Kidney (tissue), 14 donors: Measurements from ENCODE around the gene CTCFL. TPM values are rescaled to one million over a fixed set of nuclear protein-coding genes. Genes with fewer than 3 reads are reported as not detected.

Source experiments
- DNase-seq, 5 donors: peaks; one replicate each; pipeline ENCODE4 v3.0.0-alpha.2; 2013 to 2020
- FAIRE-seq: peaks from 2 replicates; lab custom pipeline; 2012; peaks lifted over from hg19 to GRCh38; lab: Jason Lieb, UNC
- H3K27ac ChIP-seq, 2 donors: one replicate each; pipeline ENCODE4 v1.7.0; 2013; ENCODE audit warnings: low read depth in 2 of 2, low read length in 2 of 2, inconsistent platforms in 1 of 2
- H3K27me3 ChIP-seq: one replicate; pipeline ENCODE4 v1.7.1; 2013; ENCODE audit warnings: low read length, inconsistent platforms; ENCODE audit not compliant: control insufficient read depth, insufficient read depth
- H3K36me3 ChIP-seq, 3 donors: one replicate each; pipeline versions ENCODE4 v1.7.0 to v1.7.1; 2013; ENCODE audit warnings: low read length in 3 of 3, control low read depth in 1 of 3, inconsistent platforms in 1 of 3; ENCODE audit not compliant: insufficient read depth in 3 of 3, control insufficient read depth in 2 of 3
- H3K4me1 ChIP-seq, 3 donors: one replicate each; pipeline versions ENCODE4 v1.7.0 to v1.7.1; 2013; ENCODE audit warnings: low read length in 3 of 3, inconsistent platforms in 1 of 3, low read depth in 1 of 3; ENCODE audit not compliant: control insufficient read depth in 2 of 3, insufficient read depth in 2 of 3
- H3K4me3 ChIP-seq, 3 donors: one replicate each; pipeline versions ENCODE4 v1.7.0 to v1.8.1; 2013; ENCODE audit warnings: low read length in 3 of 3, control low read depth in 1 of 3, inconsistent platforms in 1 of 3
- H3K9ac ChIP-seq, 3 donors: one replicate each; pipeline versions ENCODE4 v1.7.0 to v1.7.1; 2013; ENCODE audit warnings: low read length in 3 of 3, control low read depth in 1 of 3, inconsistent platforms in 1 of 3
- H3K9me3 ChIP-seq, 3 donors: one replicate each; pipeline versions ENCODE4 v1.7.0 to v1.7.1; 2013; ENCODE audit warnings: low read length in 3 of 3, control low read depth in 1 of 3, inconsistent platforms in 1 of 3; ENCODE audit not compliant: control insufficient read depth in 2 of 3, insufficient read depth in 1 of 3
- CTCF ChIP-seq: IDR thresholded peaks from 3 replicates; pipeline ENCODE4 v1.5.1; 2012; ENCODE audit warnings: mild to moderate bottlenecking, moderate library complexity, borderline replicate concordance; ENCODE audit not compliant: insufficient read depth; ENCODE audit errors: extremely low read depth
- intact Hi-C: fragments of 100-400 bp; cut with DNase I; formaldehyde crosslinking; loops from one replicate; pipeline ENCODE4 v1.11.1; 2022
- polyA plus RNA-seq: library from polyadenylated mRNA; stranded (reverse); fragments of 350-450 nt; fragmentation: Illumina TruSeq; extraction: RNeasy Lipid Tissue Mini Kit (QIAGEN cat#74804); gene quantifications from one replicate; pipeline ENCODE4 v1.2.3, GENCODE V29; 2014; ENCODE audit warnings: low read depth, low replicate concordance; ENCODE audit not compliant: insufficient read depth
- total RNA-seq: library from RNA; stranded (reverse); fragmentation: NEBNext Ultra II Directional; extraction: Animal tissue kit (Norgen Biotek cat#: 25700); gene quantifications from one replicate; pipeline ENCODE4 v1.2.1, GENCODE V29; 2021
- donor health status: control.
- donor health status: control.
- donor health status: control.
- donor health status: control.
- donor health status: control.
- donor health status: DM: yes; HTN: yes; CAD: no.
- donor health status: Normal renal cell carcinoma (clear cell type).

The CTCFL gene
- total and polyA plus RNA-seq, 2 donors from 2014 or later = not detected

- intact Hi-C loops = no loop called here
- H3K9ac ChIP-seq = no peak overlapping the region
- peaks cover 0 to 2% (median 0%) of the 10 kb centered on the region in 3 donors for H3K4me1 ChIP-seq
- FAIRE-seq = no peak
- DNase-seq = peak in 4 of 5 donors; percentile 18 to 65 (median 60)
- no peaks in the 10 kb centered on the region for H3K27me3 ChIP-seq
- H3K27ac ChIP-seq = no peak overlapping the region
- H3K9me3 ChIP-seq = no peaks in the 10 kb centered on the region
- H3K36me3 ChIP-seq = no peaks in the 10 kb centered on the region
- H3K4me3 ChIP-seq = no peak overlapping the region
- TF ChIP-seq CTCF = no peak
Observed at GRCh38 chr20:57471496-57472372, 53.2 kb downstream of the CTCFL start.

GRCh38 chr20:57470666-57471495 is 54.1 kb downstream of the CTCFL start:
- intact Hi-C loops = no loop called here
- DNase-seq (peak in 1 of 5 donors; percentile 48), FAIRE-seq (no peak)
- peaks cover 0 to 2% (median 0%) of the 10 kb centered on the region in 3 donors for H3K4me1 ChIP-seq
- no peak overlapping the region for H3K4me3 ChIP-seq
- no peaks in the 10 kb centered on the region for H3K9me3 ChIP-seq
- no peak overlapping the region for H3K27ac ChIP-seq
- no peak for TF ChIP-seq CTCF
- H3K9ac ChIP-seq = no peak overlapping the region
- no peaks in the 10 kb centered on the region for H3K27me3 ChIP-seq
- H3K36me3 ChIP-seq = no peaks in the 10 kb centered on the region

- no peak overlapping the region for H3K4me3 ChIP-seq
- no peak for TF ChIP-seq CTCF
- DNase-seq (peak in 2 of 5 donors; percentile 21 to 50), FAIRE-seq (no peak)
- peaks cover 0 to 2% (median 0%) of the 10 kb centered on the region in 3 donors for H3K4me1 ChIP-seq
- no peak overlapping the region for H3K9ac ChIP-seq
- H3K9me3 ChIP-seq = no peaks in the 10 kb centered on the region
- no peaks in the 10 kb centered on the region for H3K36me3 ChIP-seq
- intact Hi-C loops = no loop called here
- H3K27me3 ChIP-seq = no peaks in the 10 kb centered on the region
- no peak overlapping the region for H3K27ac ChIP-seq
Observed at GRCh38 chr20:57470212-57470522, 54.8 kb downstream of the CTCFL start.
